ENCODE measurements around the gene HTR7.
"Not testable (repeated sequence)": the region's sequence is repeated elsewhere in the genome, so short reads cannot be mapped to it uniquely, and the experiment has no call there.

HTR7 gene

DNA sequence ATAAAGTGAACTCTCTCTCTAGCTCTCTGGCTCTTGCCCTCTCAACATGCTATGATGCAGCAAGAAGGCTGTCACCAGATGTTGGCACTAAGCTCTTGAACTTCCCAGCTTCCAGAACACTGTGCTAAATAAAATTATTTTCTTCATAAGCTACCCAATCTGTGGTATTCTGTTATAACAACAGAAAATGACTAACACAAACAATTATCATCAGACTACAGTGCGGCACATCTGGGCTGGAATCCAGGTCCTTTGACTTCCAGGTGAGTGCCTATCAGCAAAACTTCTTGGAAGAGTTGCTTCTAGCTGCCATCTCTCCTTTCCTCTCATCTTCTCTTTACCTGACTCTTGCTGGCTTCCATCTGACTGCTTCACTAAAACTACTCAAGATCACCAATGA lies 20.4 kb downstream of the HTR7 start:
- POLR2A ChIA-PET = no interaction called here
- no peak for DNase-seq (ENCODE audit: extremely low spot score)
- CTCF ChIA-PET = interaction anchor here (0.8 kb wide), 1 partner anchor 336 kb away, joined by 3 read pairs; no protein-coding TSS in a partner anchor
- TF ChIP-seq, protein P1, sequence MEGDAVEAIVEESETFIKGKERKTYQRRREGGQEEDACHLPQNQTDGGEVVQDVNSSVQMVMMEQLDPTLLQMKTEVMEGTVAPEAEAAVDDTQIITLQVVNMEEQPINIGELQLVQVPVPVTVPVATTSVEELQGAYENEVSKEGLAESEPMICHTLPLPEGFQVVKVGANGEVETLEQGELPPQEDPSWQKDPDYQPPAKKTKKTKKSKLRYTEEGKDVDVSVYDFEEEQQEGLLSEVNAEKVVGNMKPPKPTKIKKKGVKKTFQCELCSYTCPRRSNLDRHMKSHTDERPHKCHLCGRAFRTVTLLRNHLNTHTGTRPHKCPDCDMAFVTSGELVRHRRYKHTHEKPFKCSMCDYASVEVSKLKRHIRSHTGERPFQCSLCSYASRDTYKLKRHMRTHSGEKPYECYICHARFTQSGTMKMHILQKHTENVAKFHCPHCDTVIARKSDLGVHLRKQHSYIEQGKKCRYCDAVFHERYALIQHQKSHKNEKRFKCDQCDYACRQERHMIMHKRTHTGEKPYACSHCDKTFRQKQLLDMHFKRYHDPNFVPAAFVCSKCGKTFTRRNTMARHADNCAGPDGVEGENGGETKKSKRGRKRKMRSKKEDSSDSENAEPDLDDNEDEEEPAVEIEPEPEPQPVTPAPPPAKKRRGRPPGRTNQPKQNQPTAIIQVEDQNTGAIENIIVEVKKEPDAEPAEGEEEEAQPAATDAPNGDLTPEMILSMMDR (IDR thresholded peaks at IDR 0.05; ENCODE audit: control extremely low read depth, extremely low read depth, low read depth, missing control alignments) = no peak

- TF ChIP-seq, protein P1 (IDR thresholded peaks at IDR 0.05; ENCODE audit: control extremely low read depth, extremely low read depth, low read depth, missing control alignments) = no peak
- ChIA-PET POLR2A (no interaction called here), CTCF (no interaction called here)
- no peak for DNase-seq (ENCODE audit: extremely low spot score)
Observed at GRCh38 chr10:90834326-90834725, 23.5 kb downstream of the HTR7 start.

DNA sequence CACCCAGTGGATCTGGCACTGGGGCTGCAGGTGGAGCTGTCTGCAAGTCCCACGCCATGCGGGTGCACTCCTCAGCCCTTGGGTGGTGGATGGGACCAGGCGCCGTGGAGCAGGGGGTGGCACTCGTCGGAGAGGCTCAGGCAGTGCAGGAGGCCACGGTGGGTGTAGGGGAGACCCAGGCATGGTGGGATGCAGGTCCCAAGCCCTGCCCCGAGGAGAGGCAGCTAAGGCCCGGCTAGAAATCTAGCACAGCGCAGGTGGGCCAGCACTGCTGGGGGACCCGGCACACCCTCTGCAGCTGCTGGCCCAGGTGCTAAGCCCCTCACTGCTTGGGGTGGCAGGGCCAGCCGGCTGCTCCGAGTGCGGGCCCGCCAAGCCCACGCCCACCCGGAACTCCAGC lies 25.7 kb downstream of the HTR7 start:
- TF ChIP-seq, protein P1 (IDR thresholded peaks at IDR 0.05; ENCODE audit: control extremely low read depth, extremely low read depth, low read depth, missing control alignments) = no peak
- ChIA-PET POLR2A (no interaction called here), CTCF (no interaction called here)
- no peak for DNase-seq (ENCODE audit: extremely low spot score)

DNA sequence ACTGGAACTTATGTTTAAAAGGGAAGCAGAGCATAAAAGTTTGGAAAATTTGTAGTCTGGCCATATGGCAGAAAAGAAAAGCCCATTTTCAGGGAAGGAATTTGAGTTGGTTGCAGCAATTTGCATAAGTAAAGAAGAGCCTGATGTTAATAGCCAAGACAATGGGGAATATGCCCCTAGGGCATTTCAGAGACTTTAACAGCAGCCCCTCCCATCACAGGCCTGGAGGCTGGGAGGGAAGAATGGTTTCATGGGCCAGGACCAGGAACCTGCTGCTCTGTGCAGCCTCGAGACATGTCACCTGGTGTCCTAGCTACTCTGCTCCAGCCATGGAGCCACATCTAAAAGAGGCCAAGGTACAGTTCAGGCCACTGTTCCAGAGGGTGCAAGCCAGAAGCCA lies 35.3 kb downstream of the HTR7 start:
- ChIA-PET POLR2A (no interaction called here), CTCF (no interaction called here)

DNA sequence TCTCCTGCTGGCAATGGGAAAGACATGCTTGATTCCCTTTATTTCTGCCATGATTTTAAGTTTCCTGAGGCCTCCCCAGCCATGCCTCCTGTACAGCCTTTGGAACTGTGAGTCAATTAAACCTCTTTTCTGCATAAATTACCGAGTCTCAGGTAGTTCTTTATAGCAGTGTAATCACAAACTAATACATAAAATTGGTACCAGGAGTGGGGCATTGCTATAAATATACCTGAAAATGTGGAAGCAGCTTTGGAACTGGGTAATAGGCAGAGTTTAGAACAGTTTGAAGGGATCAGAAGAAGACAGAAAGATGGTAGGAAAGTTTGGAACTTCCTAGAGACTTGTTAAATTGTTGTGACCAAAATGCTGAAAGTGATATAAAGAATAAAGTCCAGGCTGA lies 36.0 kb downstream of the HTR7 start:
- DNase-seq (ENCODE audit: extremely low spot score); CTCF ChIA-PET; POLR2A ChIA-PET: not testable (repeated sequence)

More for the DNA sequence above, 35.3 kb downstream of the HTR7 start:
- TF ChIP-seq, protein P1 (IDR thresholded peaks at IDR 0.05; ENCODE audit: control extremely low read depth, extremely low read depth, low read depth, missing control alignments) = no peak
- no peak for DNase-seq (ENCODE audit: extremely low spot score)

DNA sequence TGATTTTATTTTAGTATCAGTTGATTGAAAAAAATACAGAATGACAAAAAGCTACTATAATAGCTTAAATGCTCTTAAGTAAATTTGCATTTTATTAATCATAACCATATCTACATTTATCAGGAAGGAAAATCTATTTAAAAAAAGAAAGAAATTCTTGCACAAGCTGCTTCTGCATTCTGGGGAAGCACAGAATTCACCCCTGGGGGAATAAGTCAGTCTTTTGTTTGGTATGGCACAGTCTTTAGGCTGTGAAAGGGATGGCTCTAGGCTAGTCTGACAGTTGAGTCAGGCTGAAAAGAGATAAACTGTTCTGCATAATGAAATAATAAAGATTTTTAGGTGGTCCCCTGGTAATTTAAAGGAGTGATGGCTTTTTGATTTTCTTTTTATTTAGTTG lies 37.9 kb downstream of the HTR7 start:
- POLR2A ChIA-PET = no interaction called here
- CTCF ChIA-PET = no interaction called here
- TF ChIP-seq, protein P1 (IDR thresholded peaks at IDR 0.05; ENCODE audit: control extremely low read depth, extremely low read depth, low read depth, missing control alignments) = no peak
- DNase-seq (ENCODE audit: extremely low spot score) = no peak

DNA sequence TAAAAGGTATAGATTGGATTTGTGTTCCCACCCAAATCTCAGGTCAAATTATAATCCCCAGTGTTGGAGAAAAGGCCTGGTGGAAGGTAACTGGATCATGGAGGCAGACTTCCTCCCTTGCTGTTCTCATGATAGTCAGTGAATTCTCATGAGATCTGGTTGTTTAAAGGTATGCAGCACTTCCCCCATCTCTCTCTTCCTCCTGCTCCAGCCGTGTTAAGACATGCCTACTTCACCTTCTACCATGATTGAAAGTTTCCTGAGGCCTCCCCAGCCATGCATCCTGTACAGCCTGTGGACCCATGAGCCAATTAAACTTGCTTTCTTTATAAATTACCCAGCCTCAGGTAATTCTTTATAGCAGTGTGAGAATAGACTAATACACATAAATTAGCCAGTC lies 39.1 kb downstream of the HTR7 start:
- ChIA-PET CTCF (no interaction called here), POLR2A (no interaction called here)
- TF ChIP-seq, protein P1 (IDR thresholded peaks at IDR 0.05; ENCODE audit: control extremely low read depth, extremely low read depth, low read depth, missing control alignments) = no peak
- no peak for DNase-seq (ENCODE audit: extremely low spot score)

Measured in GM10248 (cell line).